Liver (tissue), 9 donors: ENCODE results near the gene TSPEAR. TPM values are rescaled to one million over a fixed set of nuclear protein-coding genes. Genes with fewer than 3 reads are reported as not detected.

Experiments used
- DNase-seq: peaks from one replicate; pipeline ENCODE4 v3.0.0-alpha.2; 2017; ENCODE audit warnings: low spot score
- H3K27ac ChIP-seq, 2 donors: one replicate each; pipeline ENCODE4 v1.7.0; 2013; ENCODE audit warnings: inconsistent platforms in 2 of 2, low read length in 2 of 2, control low read depth in 1 of 2, low read depth in 1 of 2, mild to moderate bottlenecking in 1 of 2
- H3K27me3 ChIP-seq, 4 donors: one replicate each; pipeline versions ENCODE4 v1.6.1 to v1.7.0; 2013; ENCODE audit warnings: low read length in 3 of 4, inconsistent platforms in 1 of 4, mild to moderate bottlenecking in 1 of 4, moderate library complexity in 1 of 4; ENCODE audit not compliant: control insufficient read depth in 4 of 4, insufficient read depth in 4 of 4
- H3K36me3 ChIP-seq, 4 donors: one replicate each; pipeline versions ENCODE4 v1.6.1 to v1.7.0; 2013; ENCODE audit warnings: low read length in 3 of 4, mild to moderate bottlenecking in 3 of 4, low read depth in 1 of 4, moderate library complexity in 1 of 4; ENCODE audit not compliant: control insufficient read depth in 4 of 4, insufficient read depth in 3 of 4
- H3K4me1 ChIP-seq, 4 donors: one replicate each; pipeline versions ENCODE4 v1.6.1 to v1.7.0; 2013; ENCODE audit warnings: low read length in 3 of 4, mild to moderate bottlenecking in 3 of 4, moderate library complexity in 1 of 4; ENCODE audit not compliant: control insufficient read depth in 4 of 4, insufficient read depth in 4 of 4
- H3K4me3 ChIP-seq, 3 donors: one replicate each; pipeline versions ENCODE4 v1.6.1 to v1.7.0; 2013; ENCODE audit warnings: low read length in 3 of 3, control low read depth in 1 of 3, low read depth in 1 of 3, mild to moderate bottlenecking in 1 of 3
- H3K9ac ChIP-seq, 2 donors: one replicate each; pipeline ENCODE4 v1.7.0; 2013; ENCODE audit warnings: low read length in 2 of 2, mild to moderate bottlenecking in 2 of 2, moderate library complexity in 2 of 2, control low read depth in 1 of 2, low read depth in 1 of 2
- H3K9me3 ChIP-seq, 4 donors: one replicate each; pipeline versions ENCODE4 v1.6.1 to v1.7.0; 2013; ENCODE audit warnings: low read length in 3 of 4; ENCODE audit not compliant: control insufficient read depth in 4 of 4
- FOXA1 ChIP-seq: IDR thresholded peaks from 2 replicates; pipeline ENCODE4 v1.6.1; 2016; ENCODE audit warnings: antibody characterized with exemption
- FOXA2 ChIP-seq: IDR thresholded peaks from 2 replicates; pipeline ENCODE4 v1.6.1; 2016; ENCODE audit warnings: antibody characterized with exemption
- GABPA ChIP-seq, 2 donors: IDR thresholded peaks in 1 of 2; conservative IDR thresholded peaks in 1 of 2; 2 replicates each; pipeline ENCODE4 v1.6.1; 2016; ENCODE audit warnings: antibody characterized with exemption in 2 of 2, mild to moderate bottlenecking in 1 of 2, moderate library complexity in 1 of 2
- HNF4A ChIP-seq, 2 donors: conservative IDR thresholded peaks; 2 replicates each; pipeline ENCODE4 v1.6.1; 2016; ENCODE audit warnings: antibody characterized with exemption in 2 of 2, mild to moderate bottlenecking in 2 of 2
- HNF4G ChIP-seq: IDR thresholded peaks from 2 replicates; pipeline ENCODE4 v1.6.1; 2016; ENCODE audit warnings: antibody characterized with exemption
- JUND ChIP-seq, 2 donors: IDR thresholded peaks; 2 replicates each; pipeline ENCODE4 v1.6.1; 2016; ENCODE audit warnings: antibody characterized with exemption in 2 of 2
- NR2F2 ChIP-seq: IDR thresholded peaks from 2 replicates; pipeline ENCODE4 v1.6.1; 2016; ENCODE audit warnings: antibody characterized with exemption
- RAD21 ChIP-seq, 2 donors: IDR thresholded peaks; 2 replicates each; pipeline ENCODE4 v1.6.1; 2016; ENCODE audit warnings: antibody characterized with exemption in 2 of 2, mild to moderate bottlenecking in 2 of 2
- RXRA ChIP-seq, 2 donors: IDR thresholded peaks; 2 replicates each; pipeline ENCODE4 v1.6.1; 2017 to 2018; ENCODE audit warnings: antibody characterized with exemption in 2 of 2, mild to moderate bottlenecking in 1 of 2
- SP1 ChIP-seq: IDR thresholded peaks from 2 replicates; pipeline ENCODE4 v1.6.1; 2018; ENCODE audit warnings: antibody characterized with exemption, mild to moderate bottlenecking
- TAF1 ChIP-seq: conservative IDR thresholded peaks from 2 replicates; pipeline ENCODE4 v1.6.1; 2016; ENCODE audit warnings: antibody characterized with exemption, mild to moderate bottlenecking
- ZBTB33 ChIP-seq: IDR thresholded peaks from 2 replicates; pipeline ENCODE4 v1.6.1; 2016; ENCODE audit warnings: antibody characterized with exemption
- WGBS: extraction: QIAGEN DNeasy Blood & Tissue Kit; methylation state at CpG from one replicate; pipeline ENCODE4 v1.1.7; 2013; 5-methylcytosine and 5-hydroxymethylcytosine counted together
- polyA plus RNA-seq, 2 donors: library from polyadenylated mRNA; stranded (reverse) in 1 of 2; unstranded in 1 of 2; fragments of 200-250 nt in 1 of 2; fragments of >200 nt in 1 of 2; fragmentation: Nextera tagmentation in 1 of 2; extraction: Ambion mirVana in 1 of 2; gene quantifications; one replicate each; pipeline versions ENCODE4 v1.2.1 to v1.2.3, GENCODE V29; 2013 to 2015
- total RNA-seq, 2 donors: library from RNA; depleted of rRNA; stranded (reverse); fragments of >200 nt; gene quantifications; one replicate each; pipeline ENCODE4 v1.2.3, GENCODE V29; 2014
- TF ChIP-seq, protein P1 (sequence below): IDR thresholded peaks from 2 replicates; pipeline ENCODE4 v1.6.1; 2016; ENCODE audit warnings: antibody characterized with exemption, mild to moderate bottlenecking
- TF ChIP-seq, protein P2 (sequence below): fragments of 150-350 bp; IDR thresholded peaks from 2 replicates; pipeline ENCODE4 v1.5.1; 2017; ENCODE audit warnings: improper control_type of control experiment, low read depth, low read length; ENCODE audit not compliant: missing input control
- TF ChIP-seq, protein P3 (sequence below): IDR thresholded peaks from 2 replicates; pipeline ENCODE4 v1.6.1; 2016; ENCODE audit warnings: antibody characterized with exemption
- donor health status: healthy.
- donor health status: healthy.
- donor health status: healthy.
- donor health status: healthy.
- donor health status: healthy.

Gene TSPEAR
- total and polyA plus RNA-seq, 4 donors = under 0.01 to 0.14 (median 0.01) TPM; not detected in 1

DNA sequence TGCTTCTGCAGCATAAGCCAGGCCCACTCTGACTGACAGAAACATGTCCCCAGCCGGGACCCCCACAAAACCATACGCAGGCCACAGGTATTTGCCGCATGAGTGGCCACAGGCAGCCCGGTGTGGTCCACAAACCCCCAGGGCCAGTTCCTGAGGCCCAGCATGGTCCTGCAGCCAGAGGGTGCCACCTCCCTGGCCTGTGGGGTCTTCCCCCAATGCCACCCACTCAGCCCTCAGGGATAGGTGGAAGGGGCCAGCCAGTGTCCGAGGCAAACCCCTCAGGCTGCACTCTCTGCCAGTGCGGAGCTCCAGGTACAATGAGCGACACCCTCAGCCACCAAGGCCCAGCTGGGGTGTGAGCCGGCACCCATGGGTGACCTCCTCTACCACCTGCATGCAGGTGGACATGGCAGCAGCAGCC lies 46.8 kb upstream of the TSPEAR start:
- H3K27me3 ChIP-seq = no peaks in the 10 kb centered on the region
- no peak for DNase-seq
- H3K9ac ChIP-seq = no peak overlapping the region
- no peaks in the 10 kb centered on the region for H3K36me3 ChIP-seq
- WGBS = 96% methylated on average over 8 of the region's 8 CpGs
- no peaks in the 10 kb centered on the region for H3K9me3 ChIP-seq
- no peak overlapping the region for H3K27ac ChIP-seq
- H3K4me3 ChIP-seq = no peak overlapping the region
- H3K4me1 ChIP-seq = peaks cover 4 to 11% (median 7%) of the 10 kb centered on the region in 4 donors
- TF ChIP-seq, protein P1, sequence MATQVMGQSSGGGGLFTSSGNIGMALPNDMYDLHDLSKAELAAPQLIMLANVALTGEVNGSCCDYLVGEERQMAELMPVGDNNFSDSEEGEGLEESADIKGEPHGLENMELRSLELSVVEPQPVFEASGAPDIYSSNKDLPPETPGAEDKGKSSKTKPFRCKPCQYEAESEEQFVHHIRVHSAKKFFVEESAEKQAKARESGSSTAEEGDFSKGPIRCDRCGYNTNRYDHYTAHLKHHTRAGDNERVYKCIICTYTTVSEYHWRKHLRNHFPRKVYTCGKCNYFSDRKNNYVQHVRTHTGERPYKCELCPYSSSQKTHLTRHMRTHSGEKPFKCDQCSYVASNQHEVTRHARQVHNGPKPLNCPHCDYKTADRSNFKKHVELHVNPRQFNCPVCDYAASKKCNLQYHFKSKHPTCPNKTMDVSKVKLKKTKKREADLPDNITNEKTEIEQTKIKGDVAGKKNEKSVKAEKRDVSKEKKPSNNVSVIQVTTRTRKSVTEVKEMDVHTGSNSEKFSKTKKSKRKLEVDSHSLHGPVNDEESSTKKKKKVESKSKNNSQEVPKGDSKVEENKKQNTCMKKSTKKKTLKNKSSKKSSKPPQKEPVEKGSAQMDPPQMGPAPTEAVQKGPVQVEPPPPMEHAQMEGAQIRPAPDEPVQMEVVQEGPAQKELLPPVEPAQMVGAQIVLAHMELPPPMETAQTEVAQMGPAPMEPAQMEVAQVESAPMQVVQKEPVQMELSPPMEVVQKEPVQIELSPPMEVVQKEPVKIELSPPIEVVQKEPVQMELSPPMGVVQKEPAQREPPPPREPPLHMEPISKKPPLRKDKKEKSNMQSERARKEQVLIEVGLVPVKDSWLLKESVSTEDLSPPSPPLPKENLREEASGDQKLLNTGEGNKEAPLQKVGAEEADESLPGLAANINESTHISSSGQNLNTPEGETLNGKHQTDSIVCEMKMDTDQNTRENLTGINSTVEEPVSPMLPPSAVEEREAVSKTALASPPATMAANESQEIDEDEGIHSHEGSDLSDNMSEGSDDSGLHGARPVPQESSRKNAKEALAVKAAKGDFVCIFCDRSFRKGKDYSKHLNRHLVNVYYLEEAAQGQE = no peak
- no peak for TF ChIP-seq SP1
- TF ChIP-seq GABPA (IDR thresholded peaks at IDR 0.05 in 1 of 2, conservative IDR thresholded peaks at IDR 0.05 in 1 of 2) = no peak
- TF ChIP-seq HNF4G = no peak
- no peak for TF ChIP-seq RXRA (IDR thresholded peaks at IDR 0.05)
- TF ChIP-seq ZBTB33 = no peak
- TF ChIP-seq, protein P2, sequence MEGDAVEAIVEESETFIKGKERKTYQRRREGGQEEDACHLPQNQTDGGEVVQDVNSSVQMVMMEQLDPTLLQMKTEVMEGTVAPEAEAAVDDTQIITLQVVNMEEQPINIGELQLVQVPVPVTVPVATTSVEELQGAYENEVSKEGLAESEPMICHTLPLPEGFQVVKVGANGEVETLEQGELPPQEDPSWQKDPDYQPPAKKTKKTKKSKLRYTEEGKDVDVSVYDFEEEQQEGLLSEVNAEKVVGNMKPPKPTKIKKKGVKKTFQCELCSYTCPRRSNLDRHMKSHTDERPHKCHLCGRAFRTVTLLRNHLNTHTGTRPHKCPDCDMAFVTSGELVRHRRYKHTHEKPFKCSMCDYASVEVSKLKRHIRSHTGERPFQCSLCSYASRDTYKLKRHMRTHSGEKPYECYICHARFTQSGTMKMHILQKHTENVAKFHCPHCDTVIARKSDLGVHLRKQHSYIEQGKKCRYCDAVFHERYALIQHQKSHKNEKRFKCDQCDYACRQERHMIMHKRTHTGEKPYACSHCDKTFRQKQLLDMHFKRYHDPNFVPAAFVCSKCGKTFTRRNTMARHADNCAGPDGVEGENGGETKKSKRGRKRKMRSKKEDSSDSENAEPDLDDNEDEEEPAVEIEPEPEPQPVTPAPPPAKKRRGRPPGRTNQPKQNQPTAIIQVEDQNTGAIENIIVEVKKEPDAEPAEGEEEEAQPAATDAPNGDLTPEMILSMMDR = no peak
- TF ChIP-seq HNF4A (conservative IDR thresholded peaks at IDR 0.05) = no peak

GRCh38 chr21:44757731-44758130 lies 46.4 kb upstream of the TSPEAR start:
- Histone ChIP-seq H3K4me1 (peaks cover 4 to 11% (median 7%) of the 10 kb centered on the region in 4 donors), H3K27me3 (no peaks in the 10 kb centered on the region), H3K36me3 (no peaks in the 10 kb centered on the region), H3K27ac (no peak overlapping the region), H3K9ac (no peak overlapping the region), H3K4me3 (no peak overlapping the region), H3K9me3 (no peaks in the 10 kb centered on the region)
- no peak for DNase-seq
- TF ChIP-seq, protein P3, sequence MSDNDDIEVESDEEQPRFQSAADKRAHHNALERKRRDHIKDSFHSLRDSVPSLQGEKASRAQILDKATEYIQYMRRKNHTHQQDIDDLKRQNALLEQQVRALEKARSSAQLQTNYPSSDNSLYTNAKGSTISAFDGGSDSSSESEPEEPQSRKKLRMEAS = no peak
- no peak for TF ChIP-seq FOXA1
- TF ChIP-seq JUND (IDR thresholded peaks at IDR 0.05) = no peak
- no peak for TF ChIP-seq RAD21 (IDR thresholded peaks at IDR 0.05)
- TF ChIP-seq HNF4G = no peak
- no peak for TF ChIP-seq ZBTB33
- TF ChIP-seq NR2F2 = no peak
- TF ChIP-seq RXRA (IDR thresholded peaks at IDR 0.05) = no peak
- no peak for TF ChIP-seq GABPA (IDR thresholded peaks at IDR 0.05 in 1 of 2, conservative IDR thresholded peaks at IDR 0.05 in 1 of 2)
- TF ChIP-seq FOXA2 = no peak
- TF ChIP-seq, protein P2 = no peak
- no peak for TF ChIP-seq TAF1
- TF ChIP-seq HNF4A (conservative IDR thresholded peaks at IDR 0.05) = no peak
- TF ChIP-seq SP1 = no peak
- TF ChIP-seq, protein P1 = no peak
- 92% methylated on average over 6 of the region's 6 CpGs for WGBS
